ENCODE results near the gene TMEM179. TPM values are rescaled to one million over a fixed set of nuclear protein-coding genes. Genes with fewer than 3 reads are reported as not detected.

The TMEM179 gene
- not detected in 2 replicates for total RNA-seq

GRCh38 chr14:104604458-104605449, at the start of gene TMEM179:
TMEM179 (minus strand) TSS chr14:104604772; CDS start chr14:104604741, 31 bp downstream.

GRCh38 chr14:104579507-104579906, 25.1 kb downstream of the TMEM179 start, which contains the start of gene C14orf180:
C14orf180 (plus strand) TSS chr14:104579764; CDS start chr14:104586431, 6,667 bp downstream.

Other genes with a start within 250 kb of the TMEM179 start
- gene C14orf180, start 25.0 kb downstream of the TMEM179 start, total RNA-seq: not detected in 2 replicates
- gene INF2, start 84.8 kb upstream of the TMEM179 start, total RNA-seq: 25.3 and 26.5 TPM in 2 replicates
- gene ADSS1, start 119.5 kb upstream of the TMEM179 start, total RNA-seq: 0.86 and 2.6 TPM in 2 replicates
- gene SIVA1, start 148.4 kb upstream of the TMEM179 start, total RNA-seq: 74.5 and 74.6 TPM in 2 replicates
- 115 and 120 TPM in 2 replicates for gene AKT1, start 191.0 kb upstream of the TMEM179 start, total RNA-seq
- gene ZBTB42, start 196.3 kb upstream of the TMEM179 start, total RNA-seq: 3.4 and 5.7 TPM in 2 replicates

All from dermis lymphatic vessel endothelial cell (primary cell).